HG03159 (cell line): ENCODE data around the gene IFTAP.

ENCODE experiments used
- ATAC-seq: cut with Tn5 transposase; IDR thresholded peaks from one replicate; pipeline ENCODE4 v1.9.1; 2021; ENCODE audit warnings: mild to moderate bottlenecking, moderate library complexity; ENCODE audit not compliant: unreplicated experiment

IFTAP gene

GRCh38 chr11:36703055-36703404 lies 108.7 kb downstream of the IFTAP start:
- ATAC-seq = peak; percentile 58
